GM19463 (cell line): ENCODE measurements around the gene NOBOX.
"Not testable (repeated sequence)": the region's sequence is repeated elsewhere in the genome, so short reads cannot be mapped to it uniquely, and the experiment has no call there.

Experiments used
- ATAC-seq: cut with Tn5 transposase; IDR thresholded peaks from one replicate; pipeline ENCODE4 v1.9.1; 2021; ENCODE audit warnings: mild to moderate bottlenecking, moderate library complexity; ENCODE audit not compliant: unreplicated experiment

The NOBOX gene

GRCh38 chr7:144403649-144404061 lies at the start of gene NOBOX:
TSS of gene NOBOX (minus strand) at chr7:144403693.
- no peak for ATAC-seq

- peak; percentile 42 for ATAC-seq
Measured at GRCh38 chr7:144452064-144452463, 48.6 kb upstream of the NOBOX start.

GRCh38 chr7:144445590-144445989 lies 42.1 kb upstream of the NOBOX start:
- ATAC-seq: no peak

GRCh38 chr7:144439717-144440205 lies 36.3 kb upstream of the NOBOX start:
- no peak for ATAC-seq

GRCh38 chr7:144438759-144439158 lies 35.3 kb upstream of the NOBOX start:
- no peak for ATAC-seq

- ATAC-seq: peak; percentile 82
Measured at GRCh38 chr7:144437370-144438191, 34.1 kb upstream of the NOBOX start.

GRCh38 chr7:144436500-144436899 lies 33.0 kb upstream of the NOBOX start:
- no peak for ATAC-seq

GRCh38 chr7:144428431-144428830 lies 24.9 kb upstream of the NOBOX start:
- ATAC-seq: no peak

GRCh38 chr7:144427539-144427938 lies 24.0 kb upstream of the NOBOX start:
- ATAC-seq: not testable (repeated sequence)

GRCh38 chr7:144418931-144419330 lies 15.4 kb upstream of the NOBOX start:
- not testable (repeated sequence) for ATAC-seq

- ATAC-seq: no peak
Measured at GRCh38 chr7:144416341-144416740, 12.8 kb upstream of the NOBOX start.

GRCh38 chr7:144415858-144416257 lies 12.4 kb upstream of the NOBOX start:
- no peak for ATAC-seq

- no peak for ATAC-seq
Measured at GRCh38 chr7:144414815-144415214, 11.3 kb upstream of the NOBOX start.

- ATAC-seq: no peak
Measured at GRCh38 chr7:144410441-144410840, 6.9 kb upstream of the NOBOX start.

- ATAC-seq: no peak
Measured at GRCh38 chr7:144408121-144408520, 4.6 kb upstream of the NOBOX start.

GRCh38 chr7:144407266-144407931 lies 3.9 kb upstream of the NOBOX start:
- no peak for ATAC-seq

GRCh38 chr7:144404946-144405345 lies 1.5 kb upstream of the NOBOX start:
- ATAC-seq: no peak

GRCh38 chr7:144403102-144403501 lies 391 bp downstream of the NOBOX start:
- ATAC-seq: no peak

- ATAC-seq: no peak
Measured at GRCh38 chr7:144401490-144401889, 2.0 kb downstream of the NOBOX start.

GRCh38 chr7:144399946-144400345 lies 3.5 kb downstream of the NOBOX start:
- ATAC-seq: no peak

GRCh38 chr7:144398911-144399310 lies 4.6 kb downstream of the NOBOX start:
- no peak for ATAC-seq

- ATAC-seq: no peak
Measured at GRCh38 chr7:144398291-144398690, 5.2 kb downstream of the NOBOX start.
